Activated CD8-positive, alpha-beta T cell treated with anti-CD3 and anti-CD28 coated beads, Interleukin-2, amount 10 ng/mL, durations not matched to agents 7 days and 5 days (primary cell): ENCODE results near the gene PPM1J. TPM values are rescaled to one million over a fixed set of nuclear protein-coding genes. Genes with fewer than 3 reads are reported as not detected.

Experiments used
- ATAC-seq: fragments of 150-1000 bp; cut with Tn5 transposase; one replicate; pipeline ENCODE4 v1.10.0; 2021; ENCODE audit warnings: moderate library complexity
- CTCF ChIA-PET: fragments of 350-600 bp; sonication (Branson Sonifier 250); formaldehyde crosslinking; loops from one replicate; lab custom pipeline; 2021; ENCODE audit warnings: antibody characterized with exemption; lab: Charles Lee
- POLR2A ChIA-PET: fragments of 350-600 bp; sonication (Branson Sonifier 250); formaldehyde crosslinking; loops from one replicate; lab custom pipeline; 2021; ENCODE audit warnings: antibody characterized with exemption; lab: Charles Lee
- DNase-seq: peaks from one replicate; pipeline ENCODE4 v3.0.0-alpha.2; 2020
- H3K27ac Mint-ChIP-seq: one replicate; pipeline ENCODE4 v1.8.0; 2021; ENCODE audit warnings: mild to moderate bottlenecking, mixed read lengths
- H3K27me3 Mint-ChIP-seq: one replicate; pipeline ENCODE4 v1.8.0; 2021; ENCODE audit warnings: low read depth, mixed read lengths
- H3K36me3 Mint-ChIP-seq: one replicate; pipeline ENCODE4 v1.8.0; 2021; ENCODE audit warnings: low read depth, mixed read lengths
- H3K4me1 Mint-ChIP-seq: one replicate; pipeline ENCODE4 v1.8.0; 2021; ENCODE audit warnings: low read depth, mixed read lengths
- H3K4me3 Mint-ChIP-seq: one replicate; pipeline ENCODE4 v1.8.0; 2021; ENCODE audit warnings: mild to moderate bottlenecking, mixed read lengths
- H3K9me3 Mint-ChIP-seq: one replicate; pipeline ENCODE4 v1.8.0; 2022; ENCODE audit warnings: mixed read lengths; ENCODE audit not compliant: insufficient read depth
- total RNA-seq, 2 experiments: library from RNA; stranded (reverse); gene quantifications; one replicate each; pipeline ENCODE4 v1.2.3, GENCODE V29; 2021

PPM1J gene
- not detected for total RNA-seq

DNA sequence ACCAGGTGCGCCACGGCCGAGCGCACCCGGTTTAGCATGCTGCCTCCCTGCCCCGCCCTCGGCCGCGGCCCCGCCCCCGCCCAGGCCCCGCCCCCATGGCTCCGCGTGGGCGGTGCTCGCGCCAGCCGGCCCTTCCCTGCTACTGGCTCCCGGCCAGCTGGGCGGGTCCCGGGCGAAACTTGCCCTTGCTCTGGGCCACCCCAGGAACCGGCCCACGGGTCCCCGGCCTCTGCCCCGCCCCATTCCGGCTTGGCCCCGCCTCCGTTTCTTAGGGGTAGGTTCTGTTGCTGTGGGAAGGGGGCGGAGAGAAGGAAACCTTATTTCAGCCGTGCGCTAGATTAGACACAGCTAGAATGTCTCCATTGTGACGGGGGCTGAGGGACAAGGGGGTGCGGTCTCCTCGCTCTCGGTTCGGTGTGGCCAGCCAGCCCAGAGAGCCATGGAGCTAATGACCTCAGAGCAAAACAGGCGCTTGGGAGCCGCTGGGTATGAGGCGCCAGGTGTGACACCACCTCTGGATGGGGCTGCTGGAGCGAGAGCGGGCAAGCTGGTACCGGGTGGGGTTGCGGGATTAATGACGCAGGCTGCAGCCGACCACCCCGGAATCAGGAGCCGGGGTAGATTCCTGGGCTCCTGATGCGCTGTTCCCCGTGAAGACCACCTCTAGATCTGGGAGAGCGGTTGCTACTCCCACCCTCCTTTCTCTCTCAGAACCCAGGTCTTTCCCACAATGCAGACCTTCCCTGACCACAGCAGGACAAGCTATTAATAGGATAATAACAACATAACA, at the start of gene PPM1J:
Gene PPM1J, minus strand, starts transcription at position 69 of the 790 bp plus-strand sequence. Its CDS starts 31 bp downstream, at position 38.
- ATAC-seq (peak; percentile 93), DNase-seq (peak; percentile 98)
- Mint-ChIP-seq H3K27ac (peak within 1 kb of the TSS; percentile 64), H3K36me3 (no peaks in the 10 kb centered on the region), H3K4me3 (peak within 1 kb of the TSS; percentile 81), H3K9me3 (no peaks in the 10 kb centered on the region), H3K27me3 (peaks cover 38% of the 10 kb centered on the region), H3K4me1 (peaks cover 28% of the 10 kb centered on the region)
- POLR2A ChIA-PET, result interaction anchor here (0.9 to 2.7 kb wide), 7 partner anchors 11 to 357 kb away, joined by 3 to 10 read pairs (median 5); partner anchors contain the start of genes LRIG2, MOV10 and SLC16A1
- CTCF ChIA-PET, result interaction anchor here (0.5 to 9.8 kb wide), 35 partner anchors 7 to 961 kb away, joined by 3 to 173 read pairs (median 4); partner anchors contain the start of genes LRIG2 and MOV10

DNA sequence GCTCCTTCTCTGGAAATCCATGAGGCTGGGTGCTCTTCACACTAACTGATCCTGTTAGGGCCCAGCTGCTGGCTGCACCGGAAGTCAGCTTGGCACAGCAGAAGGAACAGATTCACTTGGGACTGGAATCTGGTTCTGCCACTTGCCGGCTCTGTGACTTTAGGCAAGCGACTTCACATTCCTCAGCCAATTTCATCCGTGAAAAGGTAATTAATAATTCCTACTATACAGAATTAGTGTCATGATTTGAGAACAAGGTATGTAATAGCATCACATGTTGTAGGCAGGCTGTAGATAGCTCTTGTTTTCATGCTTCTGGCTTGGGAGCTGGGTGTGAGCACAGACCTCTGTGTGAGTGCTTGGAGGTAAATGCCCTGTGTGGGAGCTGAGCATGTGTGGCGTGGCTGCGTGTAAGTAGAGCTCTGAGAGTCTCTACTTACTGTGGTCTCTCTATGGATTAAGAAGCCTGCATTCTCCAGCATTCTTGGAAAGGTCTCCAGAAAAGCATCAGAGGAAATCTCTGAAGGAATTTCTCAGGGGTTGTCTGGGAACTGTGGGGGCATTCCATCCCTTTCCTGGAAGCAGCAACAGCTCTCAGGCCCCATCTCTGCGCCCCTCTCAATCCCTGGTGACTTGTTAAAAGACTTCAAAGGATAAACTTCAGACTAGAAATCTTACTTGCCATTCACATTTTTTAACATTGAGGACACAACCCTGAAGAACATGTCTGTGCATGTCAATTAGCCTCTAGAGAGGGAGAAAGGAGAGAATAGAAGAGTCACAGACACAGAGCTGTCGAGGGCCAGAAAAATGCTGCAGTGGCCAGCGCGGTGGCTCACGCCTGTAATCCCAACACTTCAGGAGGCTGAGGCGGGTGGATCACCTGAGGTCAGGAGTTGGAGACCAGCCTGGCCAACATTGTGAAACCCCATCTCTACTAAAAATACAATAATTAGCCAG, 47.7 kb upstream of the PPM1J start:
- peaks cover 4% of the 10 kb centered on the region for H3K4me1 Mint-ChIP-seq
- ChIA-PET CTCF (interaction anchor here (1.1 to 1.9 kb wide), 2 partner anchors 41 to 44 kb away, joined by 3 to 7 read pairs; a partner anchor contains a TSS), POLR2A (no interaction called here)
- ATAC-seq (no peak), DNase-seq (no peak)
- H3K36me3 Mint-ChIP-seq, result no peaks in the 10 kb centered on the region
- no peaks in the 10 kb centered on the region for H3K9me3 Mint-ChIP-seq
- no peak overlapping the region for H3K27ac Mint-ChIP-seq
- no peaks in the 10 kb centered on the region for H3K27me3 Mint-ChIP-seq
- no peak overlapping the region for H3K4me3 Mint-ChIP-seq

GRCh38 chr1:112761714-112762480, 46.8 kb upstream of the PPM1J start:
- CTCF ChIA-PET, result interaction anchor here (1.1 kb wide), 1 partner anchor 42 kb away, joined by 3 read pairs; no protein-coding TSS in a partner anchor

DNA sequence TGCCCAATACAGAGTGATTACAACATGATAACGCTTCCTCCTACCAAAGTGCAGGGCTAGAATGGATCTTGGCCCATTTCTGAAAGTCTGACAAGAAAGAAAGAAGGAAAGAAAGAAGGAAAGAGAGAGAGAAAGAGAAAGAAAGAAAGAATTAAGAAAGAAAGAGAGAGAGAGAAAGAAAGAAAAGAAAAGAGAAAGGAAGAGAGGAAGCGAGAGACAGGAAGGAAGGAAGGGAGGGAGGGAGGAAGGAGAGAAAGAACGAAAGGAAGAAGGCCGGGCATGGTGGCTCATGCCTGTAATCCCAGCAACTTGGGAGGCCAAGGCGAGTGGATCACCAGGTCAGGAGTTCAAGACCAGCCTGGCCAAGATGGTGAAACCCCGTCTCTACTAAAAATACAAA, 44.1 kb upstream of the PPM1J start:
- Mint-ChIP-seq H3K4me3 (no peak overlapping the region), H3K9me3 (no peaks in the 10 kb centered on the region), H3K4me1 (peaks cover 4% of the 10 kb centered on the region), H3K36me3 (no peaks in the 10 kb centered on the region), H3K27ac (no peak overlapping the region), H3K27me3 (no peaks in the 10 kb centered on the region)
- POLR2A ChIA-PET, result no interaction called here
- CTCF ChIA-PET, result no interaction called here
- no peak for DNase-seq
- ATAC-seq, result no peak

More at GRCh38 chr1:112761714-112762480, 46.8 kb upstream of the PPM1J start:
- Mint-ChIP-seq H3K27ac (no peak overlapping the region), H3K27me3 (no peaks in the 10 kb centered on the region), H3K4me1 (peaks cover 4% of the 10 kb centered on the region), H3K4me3 (no peak overlapping the region), H3K36me3 (no peaks in the 10 kb centered on the region), H3K9me3 (no peaks in the 10 kb centered on the region)
- no peak for DNase-seq
- POLR2A ChIA-PET, result no interaction called here
- ATAC-seq, result no peak

DNA sequence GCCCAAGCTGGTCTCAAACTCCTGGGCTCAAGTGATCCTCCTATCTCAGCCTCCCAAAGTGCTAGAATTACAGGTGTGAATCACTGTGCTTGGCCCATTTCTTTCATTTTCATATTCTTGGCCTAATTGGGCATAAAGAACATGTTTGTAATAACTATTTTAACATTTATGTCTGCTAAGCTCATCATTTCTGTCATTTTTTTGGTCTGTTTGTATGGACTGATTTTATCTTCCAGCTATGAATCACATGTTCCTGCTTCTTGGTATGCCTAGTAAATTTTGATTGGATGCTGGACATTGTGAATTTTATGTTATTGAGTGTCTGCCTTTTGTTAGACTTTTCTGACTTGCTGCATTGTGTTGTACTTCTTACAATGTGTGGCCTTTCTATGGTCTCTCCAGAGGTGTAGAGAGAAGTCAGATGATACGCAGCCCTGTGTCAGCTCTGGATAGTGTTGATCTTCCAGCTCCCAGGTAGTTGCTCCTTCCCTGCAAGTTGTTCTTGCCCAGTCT, 39.0 kb upstream of the PPM1J start:
- CTCF ChIA-PET, result interaction anchor here (1.0 to 1.9 kb wide), 3 partner anchors 19 to 50 kb away, joined by 3 to 6 read pairs (median 5); a partner anchor contains a TSS
- Mint-ChIP-seq H3K4me3 (no peak overlapping the region), H3K4me1 (no peaks in the 10 kb centered on the region), H3K27me3 (peaks cover 8% of the 10 kb centered on the region), H3K36me3 (no peaks in the 10 kb centered on the region), H3K9me3 (no peaks in the 10 kb centered on the region), H3K27ac (no peak overlapping the region)
- POLR2A ChIA-PET, result no interaction called here
- DNase-seq, result no peak
- no peak for ATAC-seq

GRCh38 chr1:112748396-112748795, 33.3 kb upstream of the PPM1J start:
- no peak overlapping the region for H3K4me3 Mint-ChIP-seq
- DNase-seq (no peak), ATAC-seq (no peak)
- no peak overlapping the region for H3K27ac Mint-ChIP-seq
- no peaks in the 10 kb centered on the region for H3K9me3 Mint-ChIP-seq
- peaks cover 36% of the 10 kb centered on the region for H3K27me3 Mint-ChIP-seq
- H3K36me3 Mint-ChIP-seq, result no peaks in the 10 kb centered on the region
- CTCF ChIA-PET, result interaction anchor here (1.5 kb wide), 1 partner anchor 324 kb away, joined by 3 read pairs; no protein-coding TSS in a partner anchor
- peaks cover 2% of the 10 kb centered on the region for H3K4me1 Mint-ChIP-seq
- POLR2A ChIA-PET, result no interaction called here

DNA sequence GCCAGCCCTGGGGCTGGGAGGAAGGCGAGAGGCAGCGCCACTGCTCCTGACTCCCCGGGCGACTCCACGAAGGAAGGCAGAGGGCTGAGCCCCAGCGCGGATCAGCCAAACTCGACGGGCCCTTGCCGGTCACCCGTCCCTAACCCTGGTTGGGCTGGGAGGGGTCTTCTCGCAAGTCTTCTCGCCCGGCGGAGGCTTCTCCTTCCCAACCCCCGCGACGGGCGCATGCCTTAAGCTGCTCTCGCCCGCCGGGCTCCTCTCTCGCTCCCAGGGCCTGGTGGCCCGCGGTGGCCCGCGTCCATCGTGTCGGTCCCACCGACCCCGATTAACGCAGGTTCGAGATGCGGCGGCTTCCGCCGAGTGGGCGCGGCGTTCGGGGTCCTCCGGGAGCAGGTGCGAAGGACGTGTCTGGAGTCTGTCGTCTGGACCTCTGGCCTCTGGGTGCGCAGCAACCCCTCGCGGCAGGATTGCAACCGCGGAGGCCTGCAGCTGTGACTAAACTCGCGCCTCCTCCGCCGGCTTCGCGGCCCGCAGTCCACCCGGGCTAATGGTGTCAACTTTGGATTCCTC, 29.0 kb upstream of the PPM1J start:
- ChIA-PET POLR2A (no interaction called here), CTCF (no interaction called here)
- H3K9me3 Mint-ChIP-seq, result no peaks in the 10 kb centered on the region
- DNase-seq (no peak), ATAC-seq (no peak)
- H3K4me1 Mint-ChIP-seq, result peaks cover 2% of the 10 kb centered on the region
- no peak overlapping the region for H3K4me3 Mint-ChIP-seq
- no peak overlapping the region for H3K27ac Mint-ChIP-seq
- peaks cover 57% of the 10 kb centered on the region for H3K27me3 Mint-ChIP-seq
- peaks cover 3% of the 10 kb centered on the region for H3K36me3 Mint-ChIP-seq

DNA sequence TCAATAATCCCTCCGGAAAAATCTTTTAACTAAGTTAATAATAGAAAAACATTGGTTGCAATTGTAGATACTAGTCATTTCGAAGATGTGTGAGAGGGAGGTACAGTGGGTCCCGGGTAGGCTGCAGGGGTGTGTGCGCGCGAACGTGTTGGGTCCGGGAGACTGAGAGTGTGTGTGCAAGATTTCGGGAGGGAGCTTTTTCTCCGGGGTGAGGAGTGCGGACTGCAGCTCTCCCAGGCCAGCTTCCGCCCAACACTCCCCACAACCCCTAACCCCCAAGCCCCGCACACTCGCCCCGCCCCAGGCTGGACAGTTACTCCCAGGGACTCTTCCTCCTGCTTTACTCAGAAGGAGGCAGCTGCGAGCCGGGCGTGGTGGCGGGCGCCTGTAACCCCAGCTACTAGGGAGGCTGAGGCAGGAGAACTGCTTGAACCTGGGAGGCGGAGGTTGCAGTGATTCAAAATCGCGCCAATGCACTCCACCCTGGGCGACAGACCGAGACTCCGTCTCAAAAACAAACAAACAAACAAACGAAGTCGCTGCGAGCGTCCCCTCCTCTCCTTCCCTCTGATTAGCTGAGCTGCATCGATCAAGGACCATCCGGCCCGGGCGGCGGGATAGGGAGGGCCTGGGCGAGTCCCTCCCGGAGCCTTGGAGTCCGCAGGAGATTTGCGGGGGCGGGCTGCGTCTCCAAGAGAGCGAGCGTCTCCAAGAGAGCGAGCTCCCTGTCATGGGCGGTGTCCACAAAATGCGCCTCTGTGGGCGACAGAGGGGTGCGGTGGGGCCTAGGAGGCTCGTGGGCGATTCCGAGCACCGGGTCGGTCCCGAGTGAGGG, 28.3 kb upstream of the PPM1J start:
- ATAC-seq (no peak), DNase-seq (no peak)
- Mint-ChIP-seq H3K27ac (no peak overlapping the region), H3K4me3 (no peak overlapping the region), H3K36me3 (peaks cover 3% of the 10 kb centered on the region), H3K4me1 (peaks cover 2% of the 10 kb centered on the region), H3K27me3 (peaks cover 57% of the 10 kb centered on the region), H3K9me3 (no peaks in the 10 kb centered on the region)
- ChIA-PET CTCF (no interaction called here), POLR2A (no interaction called here)

DNA sequence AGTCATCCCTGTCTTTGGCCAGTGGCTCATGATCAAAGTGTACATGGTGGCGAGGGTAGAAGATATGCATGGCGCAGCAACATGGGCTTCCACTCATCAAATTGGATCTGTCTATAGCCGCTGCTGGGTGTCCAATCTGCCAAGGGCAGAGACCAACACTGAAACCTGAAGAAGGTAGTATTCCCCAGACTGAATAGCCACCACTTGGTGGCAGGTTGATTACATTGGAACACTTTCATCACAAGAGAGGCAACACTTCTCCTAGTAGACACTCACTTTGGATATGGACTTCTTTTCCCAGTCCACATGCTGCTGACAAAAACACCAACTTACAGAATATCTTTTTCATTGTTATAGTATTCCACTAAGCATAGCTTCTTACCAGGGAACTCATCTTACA, 22.4 kb upstream of the PPM1J start:
- H3K4me3 Mint-ChIP-seq, result no peak overlapping the region
- H3K27ac Mint-ChIP-seq, result no peak overlapping the region
- H3K36me3 Mint-ChIP-seq, result peaks cover 3% of the 10 kb centered on the region
- H3K4me1 Mint-ChIP-seq, result no peaks in the 10 kb centered on the region
- CTCF ChIA-PET, result no interaction called here
- ATAC-seq (no peak), DNase-seq (no peak)
- peaks cover 33% of the 10 kb centered on the region for H3K27me3 Mint-ChIP-seq
- no peaks in the 10 kb centered on the region for H3K9me3 Mint-ChIP-seq
- POLR2A ChIA-PET, result no interaction called here

DNA sequence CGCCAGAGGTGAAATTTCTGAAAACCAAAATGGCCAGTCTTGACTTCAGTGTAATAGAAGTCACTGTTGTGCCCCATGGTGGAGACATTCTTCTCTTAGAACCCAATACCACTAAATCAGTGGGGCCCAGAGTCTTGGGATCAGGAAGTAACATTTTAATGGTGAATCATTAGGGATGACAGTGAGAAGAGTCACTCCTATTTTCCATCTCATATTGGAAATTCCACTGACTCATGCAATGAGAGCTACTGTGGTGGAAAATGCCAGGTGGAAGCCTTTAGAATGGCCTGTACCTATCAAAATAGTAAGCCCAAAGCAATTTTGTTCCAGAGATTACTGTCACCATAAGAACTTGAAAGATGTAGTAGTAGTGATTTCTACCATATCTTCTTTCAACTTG, 20.6 kb upstream of the PPM1J start:
- no peak for ATAC-seq

More for the DNA sequence above, 20.6 kb upstream of the PPM1J start:
- ChIA-PET POLR2A (no interaction called here), CTCF (no interaction called here)
- Mint-ChIP-seq H3K36me3 (no peaks in the 10 kb centered on the region), H3K27me3 (peaks cover 22% of the 10 kb centered on the region), H3K4me3 (no peak overlapping the region), H3K9me3 (no peaks in the 10 kb centered on the region), H3K4me1 (no peaks in the 10 kb centered on the region), H3K27ac (no peak overlapping the region)
- no peak for DNase-seq
